ENCODE data around the gene TMC2. TPM values are rescaled to one million over a fixed set of nuclear protein-coding genes. Genes with fewer than 3 reads are reported as not detected.
A peak's percentile ranks its signal among the peaks of the same experiment; 100 is the strongest.
"Not testable (repeated sequence)": the region's sequence is repeated elsewhere in the genome, so short reads cannot be mapped to it uniquely, and the experiment has no call there.

Gene TMC2, protein sequence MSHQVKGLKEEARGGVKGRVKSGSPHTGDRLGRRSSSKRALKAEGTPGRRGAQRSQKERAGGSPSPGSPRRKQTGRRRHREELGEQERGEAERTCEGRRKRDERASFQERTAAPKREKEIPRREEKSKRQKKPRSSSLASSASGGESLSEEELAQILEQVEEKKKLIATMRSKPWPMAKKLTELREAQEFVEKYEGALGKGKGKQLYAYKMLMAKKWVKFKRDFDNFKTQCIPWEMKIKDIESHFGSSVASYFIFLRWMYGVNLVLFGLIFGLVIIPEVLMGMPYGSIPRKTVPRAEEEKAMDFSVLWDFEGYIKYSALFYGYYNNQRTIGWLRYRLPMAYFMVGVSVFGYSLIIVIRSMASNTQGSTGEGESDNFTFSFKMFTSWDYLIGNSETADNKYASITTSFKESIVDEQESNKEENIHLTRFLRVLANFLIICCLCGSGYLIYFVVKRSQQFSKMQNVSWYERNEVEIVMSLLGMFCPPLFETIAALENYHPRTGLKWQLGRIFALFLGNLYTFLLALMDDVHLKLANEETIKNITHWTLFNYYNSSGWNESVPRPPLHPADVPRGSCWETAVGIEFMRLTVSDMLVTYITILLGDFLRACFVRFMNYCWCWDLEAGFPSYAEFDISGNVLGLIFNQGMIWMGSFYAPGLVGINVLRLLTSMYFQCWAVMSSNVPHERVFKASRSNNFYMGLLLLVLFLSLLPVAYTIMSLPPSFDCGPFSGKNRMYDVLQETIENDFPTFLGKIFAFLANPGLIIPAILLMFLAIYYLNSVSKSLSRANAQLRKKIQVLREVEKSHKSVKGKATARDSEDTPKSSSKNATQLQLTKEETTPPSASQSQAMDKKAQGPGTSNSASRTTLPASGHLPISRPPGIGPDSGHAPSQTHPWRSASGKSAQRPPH
- under 1 TPM; 0.23 to 0.34 (median 0.31) TPM for polyA plus RNA-seq (ENCODE audit: insufficient read length in 3 of 3)
- long read RNA-seq, donor 1, result 0 reads
- long read RNA-seq, donor 2, result 0 reads
- long read RNA-seq, donor 3, result 0 reads
- long read RNA-seq, donor 4, result 0 reads
- long read RNA-seq, donor 5, result 0 reads
- long read RNA-seq, donor 6, result 0 reads
- long read RNA-seq, donor 7, result 0 reads
- long read RNA-seq, donor 8, result 0 reads
- long read RNA-seq, donor 9, result 0 reads
- long read RNA-seq, donor 10, result 0 reads
- long read RNA-seq, donor 11, result 0 reads
- long read RNA-seq, donor 12, result 0 reads
- long read RNA-seq, donor 13, result 0 reads
- long read RNA-seq, donor 14, result 0 reads
- long read RNA-seq, donor 15, partial matches to known transcripts, result 6 of 6 reads
- long read RNA-seq, donor 15, other reads (novel, unspliced or antisense), result 0 of 6 reads
- long read RNA-seq, donor 16, result 0 reads

DNA sequence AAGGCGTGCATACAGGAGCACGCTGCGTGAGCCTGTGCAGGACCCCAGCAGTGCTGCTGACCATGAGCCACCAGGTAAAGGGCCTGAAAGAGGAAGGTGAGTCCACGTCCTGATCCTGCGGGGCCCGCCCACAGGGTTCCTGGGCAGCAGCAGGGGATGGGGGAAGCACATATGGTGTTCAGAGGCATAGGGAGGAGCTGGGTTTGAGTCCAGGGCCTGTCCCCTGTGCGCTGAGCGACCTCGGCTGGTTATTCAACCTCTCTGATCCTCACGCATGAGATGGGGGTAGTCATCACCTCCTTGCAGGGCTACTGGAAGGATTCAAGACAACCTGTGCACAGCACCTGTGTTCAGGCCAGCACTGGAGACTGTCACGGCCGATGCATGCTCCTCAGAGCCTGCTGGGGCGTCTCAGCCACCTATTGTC, at the start of gene TMC2:
TSS of gene TMC2 (plus strand) at position 14 of the 427 bp plus-strand sequence. CDS start at position 63, 49 bp downstream.
- DNase-seq, result no peak

DNA sequence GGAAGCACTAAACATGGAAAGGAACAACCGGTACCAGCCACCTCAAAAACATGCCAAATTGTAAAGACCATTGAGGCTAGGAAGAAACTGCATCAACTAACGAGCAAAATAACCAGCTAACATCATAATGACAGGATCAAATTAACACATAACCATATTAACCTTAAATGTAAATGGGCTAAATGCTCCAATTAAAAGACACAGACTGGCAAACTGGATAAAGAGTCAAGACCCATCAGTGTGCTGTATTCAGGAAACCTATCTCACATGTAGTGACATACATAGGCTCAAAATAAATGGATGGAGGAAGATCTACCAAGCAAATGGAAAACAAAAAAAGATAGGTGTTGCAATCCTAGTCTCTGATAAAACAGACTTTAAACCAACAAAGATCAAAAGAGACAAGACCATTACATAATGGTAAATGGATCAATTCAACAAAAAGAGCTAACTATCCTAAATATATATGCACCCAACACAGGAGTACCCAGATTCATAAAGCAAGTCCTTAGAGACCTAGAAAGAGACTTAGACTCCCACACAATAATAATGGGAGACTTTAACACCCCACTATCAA, 33.5 kb upstream of the TMC2 start:
- DNase-seq, result not testable (repeated sequence)

DNA sequence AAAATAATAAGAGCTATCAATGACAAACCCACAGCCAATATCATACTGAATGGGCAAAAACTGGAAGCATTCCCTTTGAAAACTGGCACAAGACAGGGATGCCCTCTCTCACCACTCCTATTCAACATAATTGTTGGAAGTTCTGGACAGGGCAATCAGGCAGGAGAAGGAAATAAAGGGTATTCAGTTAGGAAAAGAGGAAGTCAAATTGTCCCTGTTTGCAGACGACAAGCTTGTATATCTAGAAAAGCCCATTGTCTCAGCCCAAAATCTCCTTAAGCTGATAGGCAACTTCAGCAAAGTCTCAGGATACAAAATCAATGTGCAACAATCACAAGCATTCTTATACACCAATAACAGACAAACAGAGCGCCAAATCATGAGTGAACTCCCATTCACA, 31.6 kb upstream of the TMC2 start:
- not testable (repeated sequence) for DNase-seq

DNA sequence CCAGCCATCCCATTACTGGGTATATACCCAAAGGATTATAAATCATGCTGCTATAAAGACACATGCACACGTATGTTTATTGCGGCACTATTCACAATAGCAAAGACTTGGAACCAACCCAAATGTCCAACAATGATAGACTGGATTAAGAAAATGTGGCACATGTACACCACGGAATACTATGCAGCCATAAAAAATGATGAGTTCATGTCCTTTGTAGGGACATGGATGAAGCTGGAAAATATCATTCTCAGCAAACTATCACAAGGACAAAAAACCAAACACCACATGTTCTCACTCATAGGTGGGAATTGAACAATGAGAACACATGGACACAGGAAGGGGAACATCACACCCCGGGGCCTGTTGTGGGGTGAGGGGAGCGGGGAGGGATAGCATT, 29.9 kb upstream of the TMC2 start:
- DNase-seq, result not testable (repeated sequence)

DNA sequence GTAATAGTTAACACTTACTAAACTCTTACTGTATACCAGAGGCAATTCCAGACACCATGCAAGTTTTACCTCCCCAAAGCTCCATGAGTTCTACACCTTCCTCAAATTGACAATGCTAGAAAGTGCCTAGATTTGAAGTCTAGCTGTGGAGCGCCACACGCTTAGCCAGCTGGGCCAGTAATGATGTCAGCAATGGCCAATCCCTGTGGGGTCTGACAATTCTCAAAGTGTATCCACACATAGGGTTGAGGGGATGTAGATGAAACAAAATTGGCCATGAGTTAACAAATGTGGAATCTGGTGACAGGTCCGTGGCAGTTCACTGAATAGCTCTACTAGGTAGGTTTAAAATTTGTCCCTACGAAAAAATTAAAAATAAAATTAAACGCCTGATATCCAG, 28.9 kb upstream of the TMC2 start:
- DNase-seq, result no peak

DNA sequence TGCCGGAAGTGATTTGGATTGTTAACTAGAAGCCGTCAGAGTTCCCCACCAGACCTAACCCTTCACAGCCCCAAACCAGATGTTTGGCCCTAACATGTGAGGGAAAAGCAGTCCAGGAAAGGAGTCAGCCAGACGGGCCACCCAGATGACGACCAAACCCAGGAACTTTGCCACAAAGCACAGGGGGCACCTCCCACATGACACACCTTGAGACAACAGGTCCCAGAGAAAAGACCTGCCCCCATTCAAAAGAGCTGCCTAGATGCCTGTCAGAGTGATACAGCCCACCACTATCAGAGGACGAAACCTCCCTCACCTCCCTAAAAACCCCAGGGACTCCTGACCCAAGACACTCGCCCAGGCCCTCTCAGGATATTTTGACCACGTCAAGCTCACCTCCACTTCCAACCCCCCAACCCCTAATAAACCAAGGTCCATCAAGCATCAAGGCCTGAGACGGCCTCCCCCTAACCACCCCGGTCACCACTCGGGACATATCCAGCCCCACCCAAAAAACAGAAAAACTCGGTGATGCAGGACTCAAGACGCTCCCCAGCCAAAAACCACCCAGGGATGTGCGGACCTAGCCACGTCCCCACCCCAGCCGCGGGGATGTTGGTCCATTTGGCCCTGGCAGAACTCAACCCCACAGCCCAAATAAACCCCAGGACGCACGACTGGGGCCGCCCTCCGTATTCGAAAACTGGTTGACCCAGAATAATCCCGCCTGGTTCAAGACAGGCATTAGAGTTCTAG, 28.3 kb upstream of the TMC2 start:
- DNase-seq, result no peak

DNA sequence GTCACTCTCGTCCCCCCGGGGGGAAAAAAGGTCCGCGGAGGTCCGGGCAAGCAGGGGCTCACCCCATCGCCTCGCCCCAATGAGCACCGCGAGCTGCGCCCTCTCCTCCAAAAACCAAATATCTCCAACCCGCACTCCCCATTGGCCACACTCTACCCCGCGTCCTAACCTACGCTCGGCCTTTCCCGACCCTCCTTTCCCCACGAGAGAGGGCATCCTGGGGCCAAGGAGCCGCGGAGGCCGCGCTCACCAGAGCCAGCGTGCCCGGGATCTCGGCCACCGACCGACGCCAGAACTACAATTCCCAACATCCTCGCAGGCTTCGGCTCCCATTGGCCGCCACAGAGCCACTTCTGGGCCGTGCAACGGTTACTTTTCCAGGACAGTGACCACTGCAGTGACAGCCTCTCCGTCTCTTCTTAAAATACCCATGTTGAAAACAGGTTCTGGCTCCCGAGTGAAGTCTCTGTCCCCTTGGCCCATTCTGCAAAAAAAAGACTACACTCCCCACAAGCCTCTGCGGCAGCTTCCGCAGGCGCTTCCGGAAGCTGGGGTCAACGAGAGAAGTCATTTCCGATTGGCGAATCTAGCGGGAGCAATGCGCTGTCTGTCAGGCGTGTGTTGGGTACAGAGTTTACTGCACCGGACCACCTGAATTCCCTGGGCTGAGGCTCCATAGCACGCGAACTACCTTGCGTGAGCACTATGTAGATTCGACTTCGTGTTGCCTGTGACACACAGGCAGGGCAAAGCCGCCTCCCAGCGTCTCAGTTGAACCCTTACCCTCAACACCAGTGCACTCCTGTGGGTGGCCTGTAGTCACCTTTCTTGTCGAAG, 27.5 kb upstream of the TMC2 start, which contains the start of gene ZNF343:
TSS of gene ZNF343 (minus strand) at position 285 of the 837 bp plus-strand sequence. CDS start 15,020 bp downstream, outside the sequence.
- peak; percentile 86 for DNase-seq

DNA sequence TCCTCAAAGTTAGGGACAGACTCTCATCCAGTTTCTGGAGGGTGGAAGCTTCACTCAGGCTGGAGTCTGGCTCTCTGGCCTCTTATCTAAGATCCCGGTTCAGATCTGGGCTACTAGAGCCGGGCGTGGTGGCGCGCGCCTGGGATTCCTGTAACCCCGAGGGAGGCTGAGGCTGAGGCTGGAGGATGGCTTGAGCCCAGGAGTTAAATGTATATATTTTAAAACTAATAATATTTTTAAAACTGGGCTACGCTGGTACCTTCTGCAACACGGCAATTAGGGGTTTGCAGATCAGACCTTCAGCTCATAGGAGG, 26.9 kb upstream of the TMC2 start:
- no peak for DNase-seq

DNA sequence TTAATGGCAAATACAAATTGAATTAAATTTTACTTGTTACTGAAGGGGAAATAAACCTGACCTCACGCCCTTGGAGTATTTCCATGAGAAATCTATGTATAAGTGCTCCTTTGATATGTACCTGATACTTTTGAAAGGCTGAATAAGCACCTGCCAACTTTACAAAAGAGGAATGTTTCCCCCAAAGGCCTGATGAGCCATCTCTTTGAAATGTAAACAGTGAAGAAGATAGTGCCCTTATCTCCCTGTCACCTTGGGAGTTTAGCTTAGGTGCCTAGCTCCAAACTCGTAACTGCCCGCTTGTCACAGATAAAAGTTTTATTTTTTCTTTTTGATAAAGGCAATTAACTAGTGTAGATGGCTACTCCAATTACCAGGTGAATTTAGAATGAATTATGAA, 26.6 kb upstream of the TMC2 start:
- DNase-seq, result no peak

DNA sequence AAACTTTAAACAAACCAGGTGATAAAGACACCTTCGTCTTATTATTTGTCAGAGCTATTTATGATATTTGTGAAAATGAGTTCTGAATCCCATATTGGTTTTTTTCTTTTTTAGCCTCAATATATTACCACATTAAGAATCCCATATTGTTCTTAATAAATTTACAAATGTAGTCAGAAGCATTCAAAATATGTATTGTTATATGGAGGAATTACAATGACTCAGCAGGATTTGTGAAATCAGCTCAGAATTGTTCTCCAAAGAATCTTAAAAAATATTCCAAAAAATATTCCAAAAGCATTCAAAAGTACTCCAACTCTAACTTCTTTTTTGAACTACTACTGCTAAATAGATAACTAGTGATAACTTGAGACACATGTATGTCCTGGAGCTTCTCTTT, 21.2 kb upstream of the TMC2 start:
- DNase-seq, result no peak

DNA sequence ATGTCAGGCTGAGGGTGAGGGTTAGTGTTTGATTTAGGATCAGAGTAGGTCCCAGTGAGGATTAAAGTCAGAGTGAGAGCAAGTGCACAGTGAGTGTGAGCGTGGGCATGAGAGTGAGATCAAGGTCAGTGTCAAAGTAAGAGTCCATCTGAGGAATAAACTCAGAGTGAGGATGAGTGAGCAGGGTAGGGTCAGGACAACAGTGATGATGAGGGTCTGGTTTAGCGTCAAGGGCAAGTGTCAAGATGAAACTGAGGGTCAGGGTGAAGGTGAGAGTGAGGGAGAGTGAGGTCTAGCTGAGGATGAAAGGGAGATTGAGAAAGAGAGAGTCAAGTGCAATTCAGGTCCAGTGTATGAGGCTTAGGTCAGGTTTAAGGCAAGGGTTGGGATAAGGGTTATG, 20.0 kb upstream of the TMC2 start:
- DNase-seq, result no peak

DNA sequence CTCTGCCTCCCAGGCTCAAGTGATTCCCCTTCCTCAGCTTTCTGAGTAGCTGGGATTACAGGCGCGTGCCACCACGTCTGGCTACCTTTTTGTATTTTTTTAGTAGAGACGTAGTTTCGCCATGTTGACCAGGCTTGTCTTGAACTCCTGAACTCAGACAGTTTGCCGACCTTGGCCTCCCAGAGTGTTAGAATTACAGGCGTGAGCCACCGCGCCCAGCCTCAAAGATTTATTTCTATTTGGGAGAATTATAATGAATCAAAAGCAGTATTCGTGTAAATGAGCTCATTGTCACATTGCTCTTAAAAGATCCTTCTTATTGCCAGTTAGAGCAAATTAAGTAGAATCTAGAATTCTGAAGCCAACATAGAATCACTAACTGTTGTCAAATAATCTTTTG, 18.3 kb upstream of the TMC2 start:
- no peak for DNase-seq

DNA sequence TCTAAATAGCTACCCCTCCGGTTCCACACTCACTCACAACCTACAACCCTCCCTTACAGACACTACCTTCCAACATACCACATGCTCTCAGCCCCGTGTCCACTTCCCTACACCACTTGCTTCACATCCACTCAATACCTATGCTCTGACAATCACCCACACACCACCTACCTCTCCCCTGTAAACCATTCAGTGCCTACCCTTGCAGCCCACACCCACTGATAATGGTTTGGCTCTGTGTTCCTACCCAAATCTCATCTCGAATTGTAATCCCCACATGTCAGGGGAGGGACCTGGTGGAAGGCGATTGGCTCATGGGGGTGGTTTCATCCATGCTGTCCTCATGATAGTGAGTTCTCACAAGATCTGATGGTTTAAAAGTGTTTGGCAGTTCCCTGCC, 17.8 kb upstream of the TMC2 start:
- DNase-seq, result no peak

DNA sequence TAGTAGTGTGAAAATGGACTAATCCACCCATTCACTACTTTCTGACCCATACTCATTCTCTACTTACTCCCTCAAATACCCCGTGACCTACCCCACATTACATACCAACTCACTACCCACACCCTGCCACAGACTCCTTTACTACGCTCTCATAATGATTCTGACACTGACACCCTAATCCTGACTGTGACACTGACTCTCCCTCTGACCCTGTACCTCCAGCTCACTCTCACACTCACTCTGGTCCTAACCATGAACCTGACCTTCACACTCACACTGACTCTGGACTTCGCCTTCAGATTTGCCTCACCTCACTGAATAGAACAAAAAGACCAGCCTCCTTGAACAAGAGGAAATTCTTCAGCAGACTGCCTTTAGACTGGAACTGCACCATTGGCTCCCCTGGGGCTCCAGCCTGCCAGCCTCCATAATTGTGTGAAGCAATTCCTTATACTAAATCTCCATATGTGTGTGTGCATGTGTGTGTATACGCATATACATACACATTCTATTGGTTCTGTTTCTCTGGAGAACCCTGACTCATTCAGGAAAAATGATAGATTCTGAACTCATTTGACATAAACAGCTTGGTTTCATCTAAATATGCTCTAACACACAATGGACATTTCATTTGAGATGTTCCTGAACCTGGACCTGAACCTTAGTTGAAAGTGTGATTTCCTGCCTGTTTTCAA, 17.1 kb upstream of the TMC2 start:
- no peak for DNase-seq

DNA sequence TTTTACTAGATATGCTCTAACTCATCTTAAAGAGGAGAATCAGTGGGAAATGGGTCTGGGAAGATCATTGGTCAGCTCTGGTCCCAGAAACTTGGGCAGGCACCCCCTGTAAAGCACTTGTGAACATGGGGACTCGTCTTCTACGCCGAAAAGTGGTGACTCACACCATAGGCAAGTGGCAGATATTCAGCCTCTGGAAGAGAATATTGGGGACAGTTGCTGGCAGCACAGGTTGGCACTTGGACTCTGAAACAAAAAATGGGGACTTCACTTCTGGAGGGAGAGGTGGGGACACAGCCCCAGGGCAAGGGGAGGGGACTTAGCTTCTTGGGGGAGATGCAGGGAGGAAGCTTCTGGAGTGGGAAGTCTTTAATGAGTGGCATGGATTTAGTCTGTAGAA, 15.8 kb upstream of the TMC2 start:
- DNase-seq, result no peak

DNA sequence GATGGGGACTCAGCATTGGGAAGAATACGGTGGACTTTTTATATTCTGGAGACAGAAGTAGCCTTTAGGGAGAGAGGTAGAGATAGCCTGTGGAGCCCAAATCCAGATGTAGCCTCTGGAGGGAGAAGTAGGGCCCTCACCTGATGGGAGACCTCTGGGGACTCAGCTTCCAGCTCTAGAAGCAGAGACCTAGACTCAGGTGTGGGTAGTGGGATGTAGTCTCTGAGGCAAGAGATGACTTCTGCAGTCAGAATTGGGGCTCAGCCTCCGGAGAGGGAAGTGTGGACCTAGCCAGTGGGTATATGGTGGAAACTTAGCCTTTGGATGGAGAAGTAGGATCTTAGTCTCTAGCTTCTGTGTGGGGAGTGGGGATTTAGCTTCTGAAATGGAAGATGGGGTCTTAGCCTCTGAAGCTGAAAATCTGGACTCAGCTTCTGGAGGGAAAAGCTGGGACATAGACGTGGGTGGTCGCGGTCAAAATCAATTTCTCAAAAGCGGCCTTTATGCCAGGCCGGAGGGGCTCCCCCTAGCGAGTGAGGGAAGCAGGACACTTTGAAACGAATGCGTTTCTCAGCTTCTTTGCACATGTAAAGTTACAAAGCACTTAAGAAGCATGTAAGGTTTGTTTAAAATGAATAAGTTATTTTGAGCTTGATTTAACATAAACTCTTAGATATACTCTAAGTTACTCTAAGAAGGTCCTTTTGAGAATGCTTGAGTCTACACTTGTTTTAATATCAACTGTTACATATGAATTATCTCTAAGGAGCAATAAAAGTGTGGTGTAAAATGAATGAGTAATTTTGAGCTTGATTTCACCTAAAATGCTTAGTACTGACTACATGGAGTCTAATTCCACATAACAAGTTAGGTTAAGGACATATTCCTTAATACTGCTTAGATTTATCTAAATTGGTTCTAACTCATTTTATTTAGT, 14.7 kb upstream of the TMC2 start:
- no peak for DNase-seq

DNA sequence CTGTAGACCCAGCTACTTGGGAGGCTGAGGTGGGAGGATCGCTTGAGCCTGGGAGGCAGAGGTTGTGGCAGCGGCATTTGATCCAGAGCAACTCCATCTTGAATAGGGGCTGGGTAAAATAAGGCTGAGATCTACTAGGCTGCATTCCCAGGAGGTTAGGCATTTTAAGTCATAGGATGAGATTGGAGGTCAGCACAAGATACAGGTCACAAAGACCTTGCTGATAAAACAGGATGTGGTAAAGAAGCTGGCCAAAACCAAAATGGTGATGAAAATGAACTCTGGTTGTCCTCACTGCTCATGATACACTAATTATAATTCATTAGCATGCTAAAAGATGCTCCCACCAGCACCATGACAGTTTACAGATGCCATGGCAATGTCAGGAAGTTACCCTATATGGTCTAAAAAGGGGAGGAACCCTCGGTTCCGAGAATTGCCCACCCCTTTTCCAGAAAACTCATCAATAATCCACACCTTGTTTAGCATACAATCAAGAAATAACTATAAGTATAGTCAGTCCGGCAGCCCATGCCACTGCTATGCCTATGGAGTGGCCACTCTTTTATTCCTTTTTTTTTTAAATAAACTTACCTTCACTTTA, 13.4 kb upstream of the TMC2 start:
- not testable (repeated sequence) for DNase-seq
